ENCODE data around the gene PLA2G5. TPM values are rescaled to one million over a fixed set of nuclear protein-coding genes. Genes with fewer than 3 reads are reported as not detected.

The PLA2G5 gene
- polyA plus RNA-seq, 1 donor (not counting 4 experiments of a cell fraction or from before 2014, with no cell fraction given), result 0.16 TPM

- H3K9me3 ChIP-seq (ENCODE audit: control insufficient read depth, low read depth, low read length), result no peaks in the 10 kb centered on the region
- no peak overlapping the region for H2AFZ ChIP-seq (ENCODE audit: control insufficient read depth, low read length)
- no peaks in the 10 kb centered on the region for H3K27me3 ChIP-seq (ENCODE audit: control insufficient read depth, extremely low read depth, insufficient read depth, low read length)
- TF ChIP-seq CTCF (optimal IDR thresholded peaks at IDR 0.05 in 1 of 3, IDR thresholded peaks at IDR 0.05 in 1 of 3, conservative IDR thresholded peaks at IDR 0.05 in 1 of 3; ENCODE audit: extremely low read depth in 1 of 3, insufficient read depth in 2 of 3, low read length in 3 of 3) (no peak), EZH2 (IDR thresholded peaks at IDR 0.05; ENCODE audit: low read length) (no peak)
- H3K36me3 ChIP-seq (ENCODE audit: control insufficient read depth in 2 of 2, extremely low read depth in 1 of 2, insufficient read depth in 2 of 2, low read length in 2 of 2), result no peaks in the 10 kb centered on the region
- H3K4me2 ChIP-seq (ENCODE audit: control insufficient read depth, extremely low read depth, insufficient read depth, low read depth, low read length), result peak overlapping the region; percentile 12
- H4K20me1 ChIP-seq (ENCODE audit: control insufficient read depth, extremely low read depth, insufficient read depth, low read length), result no peaks in the 10 kb centered on the region
- no peaks in the 10 kb centered on the region for H3K9me1 ChIP-seq (ENCODE audit: control insufficient read depth, extremely low read depth, insufficient read depth, low read length)
- H3K9ac ChIP-seq (ENCODE audit: control insufficient read depth, extremely low read depth, insufficient read depth, low read length), result no peak overlapping the region
- DNase-seq (ENCODE audit: low read depth, low spot score) (peak; percentile 30), FAIRE-seq (peak; percentile 71)
- H3K4me1 ChIP-seq (ENCODE audit: control insufficient read depth, extremely low read depth, insufficient read depth, low read length), result peaks cover 9% of the 10 kb centered on the region
- no peaks in the 10 kb centered on the region for H3K79me2 ChIP-seq (ENCODE audit: control insufficient read depth, insufficient read depth, low read length)
- H3K4me3 ChIP-seq (ENCODE audit: control insufficient read depth in 2 of 3, extremely low read depth in 1 of 3, insufficient read depth in 2 of 3, low read depth in 1 of 3, low read length in 3 of 3), result no peak overlapping the region
- dilution Hi-C loops (cut with MboI; ENCODE audit: extremely low pct_ligation_motif_present, low sequenced_read_pairs), result no loop called here
- H3K27ac ChIP-seq (ENCODE audit: control insufficient read depth, insufficient read depth, low read length), result no peak overlapping the region
Observed at GRCh38 chr1:20063861-20064292, 6.1 kb upstream of the PLA2G5 start.

- DNase-seq (ENCODE audit: low read depth, low spot score), result no peak
- H3K4me1 ChIP-seq (ENCODE audit: control insufficient read depth, extremely low read depth, insufficient read depth, low read length), result peaks cover 8% of the 10 kb centered on the region
- no peak overlapping the region for H3K27ac ChIP-seq (ENCODE audit: control insufficient read depth, insufficient read depth, low read length)
- no peaks in the 10 kb centered on the region for H3K9me3 ChIP-seq (ENCODE audit: control insufficient read depth, low read depth, low read length)
- no peak overlapping the region for H3K4me3 ChIP-seq (ENCODE audit: control insufficient read depth in 2 of 3, extremely low read depth in 1 of 3, insufficient read depth in 2 of 3, low read depth in 1 of 3, low read length in 3 of 3)
- H2AFZ ChIP-seq (ENCODE audit: control insufficient read depth, low read length), result no peak overlapping the region
- H3K9me1 ChIP-seq (ENCODE audit: control insufficient read depth, extremely low read depth, insufficient read depth, low read length), result no peaks in the 10 kb centered on the region
- dilution Hi-C loops (cut with MboI; ENCODE audit: extremely low pct_ligation_motif_present, low sequenced_read_pairs), result no loop called here
- H4K20me1 ChIP-seq (ENCODE audit: control insufficient read depth, extremely low read depth, insufficient read depth, low read length), result no peaks in the 10 kb centered on the region
- H3K4me2 ChIP-seq (ENCODE audit: control insufficient read depth, extremely low read depth, insufficient read depth, low read depth, low read length), result no peak overlapping the region
- FAIRE-seq, result no peak
- TF ChIP-seq CTCF (optimal IDR thresholded peaks at IDR 0.05 in 1 of 3, IDR thresholded peaks at IDR 0.05 in 1 of 3, conservative IDR thresholded peaks at IDR 0.05 in 1 of 3; ENCODE audit: extremely low read depth in 1 of 3, insufficient read depth in 2 of 3, low read length in 3 of 3) (no peak), EZH2 (IDR thresholded peaks at IDR 0.05; ENCODE audit: low read length) (no peak)
- H3K36me3 ChIP-seq (ENCODE audit: control insufficient read depth in 2 of 2, extremely low read depth in 1 of 2, insufficient read depth in 2 of 2, low read length in 2 of 2), result no peaks in the 10 kb centered on the region
- no peaks in the 10 kb centered on the region for H3K79me2 ChIP-seq (ENCODE audit: control insufficient read depth, insufficient read depth, low read length)
- no peaks in the 10 kb centered on the region for H3K27me3 ChIP-seq (ENCODE audit: control insufficient read depth, extremely low read depth, insufficient read depth, low read length)
- H3K9ac ChIP-seq (ENCODE audit: control insufficient read depth, extremely low read depth, insufficient read depth, low read length), result no peak overlapping the region
Observed at GRCh38 chr1:20068722-20069121, 1.3 kb upstream of the PLA2G5 start.

All from keratinocyte (primary cell).